ENCODE results near the gene ERMAP.
"Not testable (repeated sequence)": the region's sequence is repeated elsewhere in the genome, so short reads cannot be mapped to it uniquely, and the experiment has no call there.

ERMAP gene

GRCh38 chr1:42814815-42815214 is 2.1 kb upstream of the ERMAP start:
- DNase-seq, result not testable (repeated sequence)

- DNase-seq, result no peak
Observed at GRCh38 chr1:42815941-42816584, 859 bp upstream of the ERMAP start.

GRCh38 chr1:42817440-42817767 is 482 bp downstream of the ERMAP start:
- DNase-seq, result no peak

- no peak for DNase-seq
Observed at GRCh38 chr1:42817976-42818375, 1.1 kb downstream of the ERMAP start.

GRCh38 chr1:42820813-42821212 is 3.9 kb downstream of the ERMAP start:
- DNase-seq, result no peak

- DNase-seq, result no peak
Observed at GRCh38 chr1:42821690-42822089, 4.8 kb downstream of the ERMAP start.

GRCh38 chr1:42822800-42823392 is 6.0 kb downstream of the ERMAP start:
- DNase-seq, result no peak

- no peak for DNase-seq
Observed at GRCh38 chr1:42824481-42825035, 7.6 kb downstream of the ERMAP start.

- DNase-seq, result no peak
Observed at GRCh38 chr1:42825036-42825851, 8.3 kb downstream of the ERMAP start.

- DNase-seq, result no peak
Observed at GRCh38 chr1:42830631-42831030, 13.7 kb downstream of the ERMAP start.

- no peak for DNase-seq
Observed at GRCh38 chr1:42831273-42831672, 14.4 kb downstream of the ERMAP start.

- no peak for DNase-seq
Observed at GRCh38 chr1:42832641-42833240, 15.8 kb downstream of the ERMAP start.

- DNase-seq, result no peak
Observed at GRCh38 chr1:42833981-42834380, 17.1 kb downstream of the ERMAP start.

- DNase-seq, result no peak
Observed at GRCh38 chr1:42834803-42835202, 17.9 kb downstream of the ERMAP start.

GRCh38 chr1:42835422-42835821 is 18.5 kb downstream of the ERMAP start:
- DNase-seq, result no peak

GRCh38 chr1:42837709-42838108 is 20.8 kb downstream of the ERMAP start:
- DNase-seq, result no peak

GRCh38 chr1:42838482-42839190 is 21.7 kb downstream of the ERMAP start:
- no peak for DNase-seq

GRCh38 chr1:42841010-42841409 is 24.1 kb downstream of the ERMAP start:
- no peak for DNase-seq

GRCh38 chr1:42841440-42842147 is 24.7 kb downstream of the ERMAP start:
- no peak for DNase-seq

- no peak for DNase-seq
Observed at GRCh38 chr1:42844592-42845140, 27.7 kb downstream of the ERMAP start.

- DNase-seq, result no peak
Observed at GRCh38 chr1:42845193-42845592, 28.3 kb downstream of the ERMAP start.

GRCh38 chr1:42845866-42846256 is 28.9 kb downstream of the ERMAP start:
- DNase-seq, result no peak

Measured in CD4-positive, alpha-beta T cell treated with Interleukin-1 beta for 1 hour (primary cell).